ENCODE measurements around the gene PCSK6. TPM values are rescaled to one million over a fixed set of nuclear protein-coding genes. Genes with fewer than 3 reads are reported as not detected.

The PCSK6 gene
- total and polyA plus RNA-seq, 8 donors, result 2.8 to 91.5 (median 17.8) TPM

DNA sequence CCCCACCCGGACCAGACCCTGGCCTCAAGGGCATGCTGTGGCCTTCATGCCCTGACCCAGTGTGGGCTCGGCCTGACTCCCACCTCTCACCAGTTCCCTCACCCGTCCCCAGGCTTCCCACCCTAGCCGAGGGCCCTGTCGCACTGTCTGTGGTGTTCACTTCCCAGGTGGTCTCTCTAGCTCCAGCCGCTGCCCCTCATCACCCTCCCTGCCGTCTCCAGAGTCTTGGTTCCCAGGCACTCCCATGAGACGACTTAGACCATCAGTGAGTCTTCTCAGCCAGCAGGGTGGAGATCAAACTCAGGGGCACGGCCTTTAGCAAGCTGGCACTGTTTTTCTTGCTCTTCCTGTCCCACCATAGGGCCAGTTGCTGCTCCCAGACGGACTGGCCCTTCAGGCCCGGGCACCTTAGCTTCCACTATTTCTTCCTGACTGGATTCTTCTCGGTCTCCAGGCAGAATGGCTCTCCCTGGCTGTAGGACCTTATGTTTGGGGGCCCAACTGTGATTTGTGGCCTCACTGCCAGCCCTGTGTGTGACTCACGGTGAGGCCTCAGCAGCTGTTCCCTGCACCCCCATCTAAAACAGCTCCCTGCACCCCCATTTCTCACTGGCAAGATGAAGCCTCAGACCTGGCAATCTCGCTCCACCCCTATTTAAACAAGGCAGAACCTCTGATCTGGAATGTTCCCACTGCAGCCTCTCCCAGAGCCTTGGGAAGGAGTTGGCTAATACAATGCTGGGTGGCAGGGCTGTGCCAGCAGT is 9.4 kb upstream of the PCSK6 start:
- no peak for TF ChIP-seq POLR2A (IDR thresholded peaks at IDR 0.05)
- WGBS, 5 donors, result 75 to 83% (median 77%) methylated on average over 13 to 14 of the region's 14 CpGs
- no peak for DNase-seq
- Histone ChIP-seq H3K27me3 (peaks cover 0 to 67% (median 6%) of the 10 kb centered on the region in 3 donors), H3K4me3 (no peak overlapping the region), H3K9me3 (no peaks in the 10 kb centered on the region), H3K36me3 (no peaks in the 10 kb centered on the region), H3K27ac (peak overlapping the region in 1 of 5 donors; percentile 56), H3K4me1 (peaks cover 32 to 50% (median 44%) of the 10 kb centered on the region in 4 donors)
- intact Hi-C loops (cut with DNase I; ENCODE audit: low total_unique reads), result no loop called here

DNA sequence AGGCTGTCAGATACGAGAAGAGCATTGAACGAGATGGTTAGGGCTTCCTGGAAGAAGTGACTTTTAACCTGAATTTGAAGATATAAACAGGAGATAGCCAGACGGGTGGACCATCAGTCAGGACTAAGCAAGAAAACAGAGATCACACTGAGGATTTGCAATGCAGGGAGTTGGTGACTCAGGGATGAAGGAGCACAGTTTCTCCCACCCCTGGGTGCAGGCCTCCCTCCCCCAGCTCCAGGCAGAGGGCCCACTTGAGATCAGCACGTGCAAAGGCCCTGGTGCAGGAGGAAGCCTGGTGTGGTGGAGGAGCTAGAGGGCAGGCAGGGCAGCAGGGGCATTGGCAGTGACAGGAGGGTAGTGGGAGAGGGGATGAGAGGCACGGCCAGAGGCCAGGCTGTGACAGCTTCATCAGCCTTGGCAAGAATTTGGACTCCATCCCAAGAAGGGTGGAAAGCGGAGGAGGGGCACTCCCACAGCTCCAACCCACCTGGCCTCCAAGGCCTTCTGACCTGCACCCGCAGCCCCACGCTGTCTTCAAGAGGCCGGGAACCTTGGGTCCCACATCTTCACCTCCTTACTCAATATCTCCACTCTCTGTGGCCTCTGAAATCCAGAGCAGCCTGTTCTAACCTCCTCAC is 8.7 kb upstream of the PCSK6 start:
- no peak for DNase-seq
- 72 to 89% (median 87%) methylated on average over 9 of the region's 9 CpGs for WGBS, 5 donors
- Histone ChIP-seq H3K4me3 (no peak overlapping the region), H3K27ac (no peak overlapping the region), H3K4me1 (peaks cover 32 to 50% (median 44%) of the 10 kb centered on the region in 4 donors), H3K27me3 (peaks cover 0 to 65% (median 6%) of the 10 kb centered on the region in 3 donors), H3K36me3 (no peaks in the 10 kb centered on the region), H3K9me3 (no peaks in the 10 kb centered on the region)
- no peak for TF ChIP-seq POLR2A (IDR thresholded peaks at IDR 0.05)
- TF ChIP-seq, protein P1, sequence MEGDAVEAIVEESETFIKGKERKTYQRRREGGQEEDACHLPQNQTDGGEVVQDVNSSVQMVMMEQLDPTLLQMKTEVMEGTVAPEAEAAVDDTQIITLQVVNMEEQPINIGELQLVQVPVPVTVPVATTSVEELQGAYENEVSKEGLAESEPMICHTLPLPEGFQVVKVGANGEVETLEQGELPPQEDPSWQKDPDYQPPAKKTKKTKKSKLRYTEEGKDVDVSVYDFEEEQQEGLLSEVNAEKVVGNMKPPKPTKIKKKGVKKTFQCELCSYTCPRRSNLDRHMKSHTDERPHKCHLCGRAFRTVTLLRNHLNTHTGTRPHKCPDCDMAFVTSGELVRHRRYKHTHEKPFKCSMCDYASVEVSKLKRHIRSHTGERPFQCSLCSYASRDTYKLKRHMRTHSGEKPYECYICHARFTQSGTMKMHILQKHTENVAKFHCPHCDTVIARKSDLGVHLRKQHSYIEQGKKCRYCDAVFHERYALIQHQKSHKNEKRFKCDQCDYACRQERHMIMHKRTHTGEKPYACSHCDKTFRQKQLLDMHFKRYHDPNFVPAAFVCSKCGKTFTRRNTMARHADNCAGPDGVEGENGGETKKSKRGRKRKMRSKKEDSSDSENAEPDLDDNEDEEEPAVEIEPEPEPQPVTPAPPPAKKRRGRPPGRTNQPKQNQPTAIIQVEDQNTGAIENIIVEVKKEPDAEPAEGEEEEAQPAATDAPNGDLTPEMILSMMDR (IDR thresholded peaks at IDR 0.05), result no peak
- no peak for TF ChIP-seq EP300 (IDR thresholded peaks at IDR 0.05)
- TF ChIP-seq POLR2AphosphoS5 (IDR thresholded peaks at IDR 0.05), result no peak
- intact Hi-C loops (cut with DNase I; ENCODE audit: low total_unique reads), result no loop called here

DNA sequence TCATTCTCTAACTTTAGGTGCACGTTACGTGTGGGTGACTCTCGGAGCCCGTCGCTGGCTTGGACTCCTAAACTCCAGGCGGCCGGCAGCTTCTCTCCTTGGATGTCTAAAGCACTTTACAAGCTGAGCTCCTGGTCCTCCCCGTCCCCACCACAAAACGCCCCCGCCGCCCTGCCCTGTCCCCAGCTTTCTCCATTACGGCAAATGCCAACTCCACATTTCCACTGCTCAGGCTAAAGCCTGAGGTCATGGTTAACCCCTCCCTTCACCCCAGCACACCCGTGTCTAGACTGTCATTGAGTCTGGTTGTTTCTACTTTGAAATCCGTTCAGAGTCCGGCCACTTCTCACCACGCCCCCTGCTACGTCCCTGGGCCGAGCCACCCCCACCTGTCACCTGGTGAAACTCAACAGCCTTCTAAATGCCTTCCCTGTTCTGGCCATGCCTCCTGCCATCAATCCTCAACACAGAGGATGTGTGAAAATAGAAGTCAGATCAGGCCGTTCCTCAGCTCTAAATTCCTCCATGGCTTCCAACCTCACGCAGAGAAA is 8.1 kb upstream of the PCSK6 start:
- peaks cover 32 to 53% (median 45%) of the 10 kb centered on the region in 4 donors for H3K4me1 ChIP-seq
- WGBS, 5 donors, result 75 to 89% (median 84%) methylated on average over 20 of the region's 20 CpGs
- H3K36me3 ChIP-seq, result no peaks in the 10 kb centered on the region
- no peaks in the 10 kb centered on the region for H3K9me3 ChIP-seq
- peaks cover 0 to 58% (median 6%) of the 10 kb centered on the region in 3 donors for H3K27me3 ChIP-seq
- intact Hi-C loops (cut with DNase I; ENCODE audit: low total_unique reads), result no loop called here
- TF ChIP-seq EP300 (IDR thresholded peaks at IDR 0.05) (no peak), POLR2A (IDR thresholded peaks at IDR 0.05) (no peak), POLR2AphosphoS5 (IDR thresholded peaks at IDR 0.05) (no peak)
- TF ChIP-seq, protein P1 (IDR thresholded peaks at IDR 0.05), result no peak
- no peak overlapping the region for H3K27ac ChIP-seq
- peak in 1 of 2 donors; percentile 60 for DNase-seq
- H3K4me3 ChIP-seq, result no peak overlapping the region

DNA sequence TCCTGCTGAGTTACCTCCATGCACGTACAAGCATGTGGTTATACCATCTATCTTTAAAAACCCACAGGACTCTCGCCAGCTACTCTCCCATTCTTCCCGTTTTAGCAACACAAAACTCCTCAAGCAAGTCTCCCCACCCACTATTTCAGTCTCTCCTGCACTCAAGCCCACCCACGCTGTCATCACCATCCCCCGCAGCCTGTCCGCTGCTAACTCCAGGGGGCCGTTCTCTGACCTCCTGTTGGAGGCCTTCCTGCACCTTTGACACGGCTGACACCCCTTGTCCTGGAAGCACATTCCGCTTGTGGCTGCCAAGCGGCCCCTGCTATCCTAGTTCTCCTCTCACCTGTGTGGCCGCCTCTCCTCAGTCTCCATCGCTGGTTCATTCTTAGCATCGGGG is 7.5 kb upstream of the PCSK6 start:
- WGBS, 5 donors, result 84 to 90% (median 87%) methylated on average over 13 of the region's 13 CpGs

More for the DNA sequence above, 7.5 kb upstream of the PCSK6 start:
- intact Hi-C loops (cut with DNase I; ENCODE audit: low total_unique reads), result no loop called here
- TF ChIP-seq POLR2A (IDR thresholded peaks at IDR 0.05), result no peak
- TF ChIP-seq, protein P1 (IDR thresholded peaks at IDR 0.05), result no peak
- TF ChIP-seq EP300 (IDR thresholded peaks at IDR 0.05), result no peak
- no peak for TF ChIP-seq POLR2AphosphoS5 (IDR thresholded peaks at IDR 0.05)
- Histone ChIP-seq H3K27me3 (peaks cover 0 to 53% (median 5%) of the 10 kb centered on the region in 3 donors), H3K4me3 (no peak overlapping the region), H3K9me3 (no peaks in the 10 kb centered on the region), H3K36me3 (no peaks in the 10 kb centered on the region), H3K27ac (no peak overlapping the region), H3K4me1 (peaks cover 31 to 52% (median 43%) of the 10 kb centered on the region in 4 donors)
- DNase-seq, result no peak

All from stomach (tissue), 9 donors.